Glutamatergic neuron (in vitro differentiated cells): Measurements from ENCODE around the gene CYP27A1. TPM values are rescaled to one million over a fixed set of nuclear protein-coding genes. Genes with fewer than 3 reads are reported as not detected.
"Not testable (repeated sequence)": the region's sequence is repeated elsewhere in the genome, so short reads cannot be mapped to it uniquely, and the experiment has no call there.

Experiments
- DNase-seq: peaks from one replicate; pipeline ENCODE4 v3.0.0; 2022
- H3K27ac Mint-ChIP-seq: one replicate; pipeline ENCODE4 v1.8.0; 2020; ENCODE audit warnings: mild to moderate bottlenecking, mixed read lengths, inconsistent platforms; ENCODE audit not compliant: unreplicated experiment
- H3K27me3 Mint-ChIP-seq: one replicate; pipeline ENCODE4 v1.8.0; 2020; ENCODE audit warnings: mild to moderate bottlenecking, moderate library complexity, mixed read lengths, inconsistent platforms; ENCODE audit not compliant: unreplicated experiment
- H3K36me3 Mint-ChIP-seq: one replicate; pipeline ENCODE4 v1.8.0; 2020; ENCODE audit warnings: mild to moderate bottlenecking, mixed read lengths, inconsistent platforms; ENCODE audit not compliant: unreplicated experiment
- H3K4me1 Mint-ChIP-seq: one replicate; pipeline ENCODE4 v1.8.0; 2020; ENCODE audit warnings: mild to moderate bottlenecking, low read depth, mixed read lengths, inconsistent platforms; ENCODE audit not compliant: unreplicated experiment
- H3K4me3 Mint-ChIP-seq: one replicate; pipeline ENCODE4 v1.8.0; 2020; ENCODE audit warnings: mild to moderate bottlenecking, mixed read lengths, inconsistent platforms; ENCODE audit not compliant: unreplicated experiment
- H3K9me3 Mint-ChIP-seq: one replicate; pipeline ENCODE4 v1.8.0; 2020; ENCODE audit warnings: mild to moderate bottlenecking, moderate library complexity, mixed read lengths, inconsistent platforms; ENCODE audit not compliant: unreplicated experiment
- total RNA-seq: library from RNA; stranded (reverse); fragmentation: NEBNext Ultra II Directional; extraction: Animal tissue kit (Norgen Biotek cat#: 25700); gene quantifications from one replicate; pipeline ENCODE4 v1.2.1, GENCODE V29; 2021; ENCODE audit not compliant: unreplicated experiment
- TF ChIP-seq, protein P1 (sequence below): fragments of 200-600 bp; sonication (generic); IDR thresholded peaks from one replicate; pipeline ENCODE4 v1.5.0; 2021; ENCODE audit not compliant: partially characterized antibody, unreplicated experiment

The CYP27A1 gene
- total RNA-seq, 1 donor from 2014 or later = 0.98 TPM

DNA sequence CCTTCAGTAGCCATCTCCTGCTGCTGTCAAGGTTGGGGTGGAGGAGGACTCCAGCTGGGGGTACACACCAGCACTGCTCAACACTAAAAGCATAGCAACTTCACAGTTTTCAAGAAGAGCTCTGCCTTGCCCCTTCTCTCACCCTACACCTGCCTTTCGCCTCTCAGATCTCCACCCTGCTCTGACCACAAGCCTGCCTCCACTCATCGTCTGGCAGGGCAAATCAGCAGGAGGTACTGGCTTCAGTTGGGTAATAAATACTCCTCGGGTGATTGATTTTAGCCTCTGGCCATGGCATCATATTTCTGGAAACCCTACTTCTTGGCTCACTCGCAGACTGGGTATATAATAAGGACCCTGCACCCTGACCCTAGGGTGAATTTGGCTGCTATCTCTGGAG is 52.7 kb downstream of the CYP27A1 start:
- H3K4me1 Mint-ChIP-seq = no peaks in the 10 kb centered on the region
- H3K4me3 Mint-ChIP-seq = no peak overlapping the region
- TF ChIP-seq, protein P1, sequence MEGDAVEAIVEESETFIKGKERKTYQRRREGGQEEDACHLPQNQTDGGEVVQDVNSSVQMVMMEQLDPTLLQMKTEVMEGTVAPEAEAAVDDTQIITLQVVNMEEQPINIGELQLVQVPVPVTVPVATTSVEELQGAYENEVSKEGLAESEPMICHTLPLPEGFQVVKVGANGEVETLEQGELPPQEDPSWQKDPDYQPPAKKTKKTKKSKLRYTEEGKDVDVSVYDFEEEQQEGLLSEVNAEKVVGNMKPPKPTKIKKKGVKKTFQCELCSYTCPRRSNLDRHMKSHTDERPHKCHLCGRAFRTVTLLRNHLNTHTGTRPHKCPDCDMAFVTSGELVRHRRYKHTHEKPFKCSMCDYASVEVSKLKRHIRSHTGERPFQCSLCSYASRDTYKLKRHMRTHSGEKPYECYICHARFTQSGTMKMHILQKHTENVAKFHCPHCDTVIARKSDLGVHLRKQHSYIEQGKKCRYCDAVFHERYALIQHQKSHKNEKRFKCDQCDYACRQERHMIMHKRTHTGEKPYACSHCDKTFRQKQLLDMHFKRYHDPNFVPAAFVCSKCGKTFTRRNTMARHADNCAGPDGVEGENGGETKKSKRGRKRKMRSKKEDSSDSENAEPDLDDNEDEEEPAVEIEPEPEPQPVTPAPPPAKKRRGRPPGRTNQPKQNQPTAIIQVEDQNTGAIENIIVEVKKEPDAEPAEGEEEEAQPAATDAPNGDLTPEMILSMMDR = no peak
- no peak for DNase-seq
- peaks cover 3% of the 10 kb centered on the region for H3K27me3 Mint-ChIP-seq
- H3K36me3 Mint-ChIP-seq = peaks cover 4% of the 10 kb centered on the region
- no peak overlapping the region for H3K27ac Mint-ChIP-seq
- H3K9me3 Mint-ChIP-seq = peaks cover 2% of the 10 kb centered on the region

DNA sequence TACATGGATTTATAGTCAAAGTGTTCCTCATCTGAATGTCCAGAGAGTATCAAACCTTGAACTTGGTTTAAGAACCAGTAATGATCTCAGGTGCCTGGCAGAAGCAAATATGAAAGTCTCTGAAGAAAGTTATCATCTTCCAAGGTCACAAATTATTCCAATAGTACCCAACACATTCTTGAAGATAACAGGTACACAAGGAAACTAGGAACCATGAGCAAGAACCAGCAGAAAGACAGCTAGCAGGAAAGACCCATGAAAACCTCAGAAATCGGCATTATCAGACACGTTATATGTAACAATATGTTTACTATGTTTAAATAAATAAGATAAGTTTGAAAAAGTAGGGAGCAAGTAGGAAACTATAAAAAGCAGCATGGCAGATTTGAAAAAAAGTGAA is 55.5 kb downstream of the CYP27A1 start:
- H3K27me3 Mint-ChIP-seq = peaks cover 3% of the 10 kb centered on the region
- H3K4me1 Mint-ChIP-seq = no peaks in the 10 kb centered on the region
- DNase-seq = no peak
- no peak overlapping the region for H3K27ac Mint-ChIP-seq
- no peak overlapping the region for H3K4me3 Mint-ChIP-seq
- no peaks in the 10 kb centered on the region for H3K9me3 Mint-ChIP-seq
- peaks cover 4% of the 10 kb centered on the region for H3K36me3 Mint-ChIP-seq
- TF ChIP-seq, protein P1 = no peak

DNA sequence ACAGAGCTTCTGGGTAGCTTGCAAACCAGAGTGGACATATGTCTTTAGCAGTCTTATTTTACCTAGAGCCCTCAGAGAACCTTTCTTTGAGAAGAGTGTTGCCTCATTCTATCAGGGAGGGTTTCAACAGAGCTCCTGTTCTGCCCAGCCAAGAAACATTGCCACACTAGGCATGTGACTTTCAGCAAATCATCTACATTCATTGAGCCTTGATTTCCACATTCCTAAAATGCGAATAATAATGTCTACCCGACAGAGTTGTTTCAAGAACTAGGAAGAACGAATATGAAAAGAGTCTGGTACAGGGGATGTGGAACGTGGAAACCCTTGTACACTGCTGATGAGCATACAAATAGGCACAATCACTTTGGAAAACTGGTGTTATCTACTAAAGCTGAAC is 57.5 kb downstream of the CYP27A1 start:
- Mint-ChIP-seq H3K27ac (no peak overlapping the region), H3K4me1 (no peaks in the 10 kb centered on the region), H3K9me3 (no peaks in the 10 kb centered on the region), H3K27me3 (peaks cover 3% of the 10 kb centered on the region), H3K4me3 (no peak overlapping the region), H3K36me3 (peaks cover 4% of the 10 kb centered on the region)
- no peak for DNase-seq
- TF ChIP-seq, protein P1 = no peak

DNA sequence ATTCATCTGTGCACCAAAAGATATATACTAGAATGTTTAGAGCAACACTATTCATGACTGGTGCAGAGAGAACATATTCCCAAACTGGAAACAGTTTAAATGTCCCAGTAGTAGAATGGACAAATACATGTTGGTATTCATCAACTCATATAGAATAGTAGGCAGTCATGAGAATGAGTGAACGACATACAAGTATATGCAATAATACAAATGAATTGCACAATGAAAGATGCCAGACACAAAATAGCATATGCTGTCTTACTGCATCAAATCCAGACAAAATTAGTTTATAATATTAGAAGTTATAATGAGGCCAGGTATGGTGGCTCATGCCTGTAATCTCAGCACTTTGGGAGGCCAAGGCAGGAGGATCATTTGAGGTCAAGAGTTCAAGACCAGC is 57.9 kb downstream of the CYP27A1 start:
- H3K36me3 Mint-ChIP-seq = peaks cover 4% of the 10 kb centered on the region
- H3K27me3 Mint-ChIP-seq = peaks cover under 1% of the 10 kb centered on the region
- H3K4me3 Mint-ChIP-seq = no peak overlapping the region
- no peaks in the 10 kb centered on the region for H3K4me1 Mint-ChIP-seq
- H3K9me3 Mint-ChIP-seq = no peaks in the 10 kb centered on the region
- H3K27ac Mint-ChIP-seq = no peak overlapping the region
- DNase-seq = no peak
- TF ChIP-seq, protein P1 = no peak

DNA sequence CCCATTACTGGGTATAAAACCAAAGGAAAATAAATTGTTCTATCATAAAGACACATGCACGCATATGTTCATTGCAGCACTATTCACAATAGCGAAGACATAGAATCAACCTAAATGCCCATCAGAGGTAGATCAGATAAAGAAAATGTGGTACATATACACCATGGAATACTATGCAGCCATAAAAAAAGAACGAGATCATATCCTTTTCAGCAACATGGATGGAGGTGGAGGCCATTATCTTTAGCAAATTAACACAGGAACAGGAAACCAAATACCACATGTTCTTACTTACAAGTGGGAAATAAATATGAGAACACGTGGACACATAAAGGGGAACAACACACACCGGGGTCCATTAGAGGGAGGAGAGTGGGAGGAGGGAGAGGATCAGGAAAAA is 62.4 kb downstream of the CYP27A1 start:
- H3K27ac Mint-ChIP-seq, DNase-seq, H3K4me3 Mint-ChIP-seq, H3K27me3 Mint-ChIP-seq, H3K36me3 Mint-ChIP-seq, H3K9me3 Mint-ChIP-seq, H3K4me1 Mint-ChIP-seq: not testable (repeated sequence)

DNA sequence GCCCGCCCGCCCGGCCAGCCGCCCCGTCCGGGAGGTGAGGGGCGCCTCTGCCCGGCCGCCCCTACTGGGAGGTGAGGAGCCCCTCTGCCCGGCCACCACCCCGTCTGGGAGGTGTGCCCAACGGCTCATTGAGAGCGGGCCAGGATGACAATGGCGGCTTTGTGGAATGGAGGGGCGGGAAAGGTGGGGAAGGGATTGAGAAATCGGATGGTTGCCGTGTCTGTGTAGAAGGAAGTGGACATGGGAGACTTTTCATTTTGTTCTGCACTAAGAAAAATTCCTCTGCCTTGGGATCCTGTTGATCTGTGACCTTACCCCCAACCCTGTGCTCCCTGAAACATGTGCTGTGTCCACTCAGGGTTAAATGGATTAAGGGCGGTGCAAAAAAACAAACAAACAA is 65.0 kb downstream of the CYP27A1 start:
- not testable (repeated sequence) for H3K9me3 Mint-ChIP-seq, H3K27ac Mint-ChIP-seq, H3K36me3 Mint-ChIP-seq, DNase-seq, H3K27me3 Mint-ChIP-seq, H3K4me3 Mint-ChIP-seq, H3K4me1 Mint-ChIP-seq
